ENCODE data around the gene CHMP2A. TPM values are rescaled to one million over a fixed set of nuclear protein-coding genes. Genes with fewer than 3 reads are reported as not detected.
A peak's percentile ranks its signal among the peaks of the same experiment; 100 is the strongest.

CHMP2A gene
- total RNA-seq, 1 experiment from 2014 or later: 98.7 TPM

- DNase-seq (ENCODE audit: low read depth): no peak
Measured at GRCh38 chr19:58556622-58557220, 1.8 kb upstream of the CHMP2A start.

GRCh38 chr19:58555920-58556621 lies 1.2 kb upstream of the CHMP2A start:
- no peak for DNase-seq (ENCODE audit: low read depth)

- DNase-seq (ENCODE audit: low read depth): no peak
Measured at GRCh38 chr19:58555369-58555885, 522 bp upstream of the CHMP2A start.

- DNase-seq (ENCODE audit: low read depth): no peak
Measured at GRCh38 chr19:58553799-58554493, 959 bp downstream of the CHMP2A start.

- DNase-seq (ENCODE audit: low read depth): no peak
Measured at GRCh38 chr19:58552655-58553054, 2.2 kb downstream of the CHMP2A start.

- no peak for DNase-seq (ENCODE audit: low read depth)
Measured at GRCh38 chr19:58551577-58552471, 3.1 kb downstream of the CHMP2A start.

- no peak for DNase-seq (ENCODE audit: low read depth)
Measured at GRCh38 chr19:58551123-58551497, 3.8 kb downstream of the CHMP2A start.

- no peak for DNase-seq (ENCODE audit: low read depth)
Measured at GRCh38 chr19:58550362-58551122, 4.4 kb downstream of the CHMP2A start.

- DNase-seq (ENCODE audit: low read depth): no peak
Measured at GRCh38 chr19:58549664-58550361, 5.1 kb downstream of the CHMP2A start.

- DNase-seq (ENCODE audit: low read depth): no peak
Measured at GRCh38 chr19:58548859-58549663, 5.8 kb downstream of the CHMP2A start.

GRCh38 chr19:58547323-58548312 lies 7.3 kb downstream of the CHMP2A start:
- DNase-seq (ENCODE audit: low read depth): no peak

- no peak for DNase-seq (ENCODE audit: low read depth)
Measured at GRCh38 chr19:58546019-58546530, 8.8 kb downstream of the CHMP2A start.

- DNase-seq (ENCODE audit: low read depth): no peak
Measured at GRCh38 chr19:58545286-58546018, 9.5 kb downstream of the CHMP2A start.

- DNase-seq (ENCODE audit: low read depth): no peak
Measured at GRCh38 chr19:58544591-58545285, 10.2 kb downstream of the CHMP2A start.

GRCh38 chr19:58543826-58544590 lies 10.9 kb downstream of the CHMP2A start, which contains the start of gene TRIM28:
Gene TRIM28, plus strand, starts transcription at chr19:58544064. Its CDS starts 694 bp downstream, at chr19:58544758.
- DNase-seq (ENCODE audit: low read depth): peak; percentile 99
